Measurements from ENCODE around the gene ZFYVE21.

ZFYVE21 gene

DNA sequence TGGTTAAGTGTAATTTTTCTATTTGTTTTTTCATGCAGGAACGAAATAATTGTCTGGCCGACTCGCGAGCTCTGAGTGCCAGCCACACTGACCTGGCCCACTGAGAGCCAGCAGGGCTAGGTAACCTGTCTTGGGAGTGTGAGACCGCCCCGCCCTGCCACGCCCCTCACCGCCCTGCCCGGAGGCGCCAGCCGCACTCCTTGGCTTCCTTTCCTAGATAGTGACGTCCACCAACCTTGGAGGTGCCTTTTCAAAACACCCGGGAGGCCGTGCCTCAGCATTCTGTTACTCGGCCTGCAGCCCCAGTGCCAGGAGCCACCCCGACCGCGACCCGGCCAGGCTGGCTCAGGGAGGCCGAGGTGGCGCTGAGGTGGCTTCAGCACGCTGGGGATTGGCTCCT, 22.1 kb upstream of the ZFYVE21 start:
- TF ChIP-seq, protein P1, sequence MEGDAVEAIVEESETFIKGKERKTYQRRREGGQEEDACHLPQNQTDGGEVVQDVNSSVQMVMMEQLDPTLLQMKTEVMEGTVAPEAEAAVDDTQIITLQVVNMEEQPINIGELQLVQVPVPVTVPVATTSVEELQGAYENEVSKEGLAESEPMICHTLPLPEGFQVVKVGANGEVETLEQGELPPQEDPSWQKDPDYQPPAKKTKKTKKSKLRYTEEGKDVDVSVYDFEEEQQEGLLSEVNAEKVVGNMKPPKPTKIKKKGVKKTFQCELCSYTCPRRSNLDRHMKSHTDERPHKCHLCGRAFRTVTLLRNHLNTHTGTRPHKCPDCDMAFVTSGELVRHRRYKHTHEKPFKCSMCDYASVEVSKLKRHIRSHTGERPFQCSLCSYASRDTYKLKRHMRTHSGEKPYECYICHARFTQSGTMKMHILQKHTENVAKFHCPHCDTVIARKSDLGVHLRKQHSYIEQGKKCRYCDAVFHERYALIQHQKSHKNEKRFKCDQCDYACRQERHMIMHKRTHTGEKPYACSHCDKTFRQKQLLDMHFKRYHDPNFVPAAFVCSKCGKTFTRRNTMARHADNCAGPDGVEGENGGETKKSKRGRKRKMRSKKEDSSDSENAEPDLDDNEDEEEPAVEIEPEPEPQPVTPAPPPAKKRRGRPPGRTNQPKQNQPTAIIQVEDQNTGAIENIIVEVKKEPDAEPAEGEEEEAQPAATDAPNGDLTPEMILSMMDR (IDR thresholded peaks at IDR 0.05; ENCODE audit: low read depth, low read length, missing control alignments): no peak
- no peak overlapping the region for H3K4me3 ChIP-seq (ENCODE audit: low read depth, low read length)
- in situ Hi-C loops (cut with HindIII; ENCODE audit: low pct_ligation_motif_present, low sequenced_read_pairs): no loop called here
- no peak for DNase-seq
- H3K36me3 ChIP-seq (replicated peaks): peaks cover 46% of the 10 kb centered on the region
- no peak overlapping the region for H3K27ac ChIP-seq
- no peaks in the 10 kb centered on the region for H3K27me3 ChIP-seq (replicated peaks)

DNA sequence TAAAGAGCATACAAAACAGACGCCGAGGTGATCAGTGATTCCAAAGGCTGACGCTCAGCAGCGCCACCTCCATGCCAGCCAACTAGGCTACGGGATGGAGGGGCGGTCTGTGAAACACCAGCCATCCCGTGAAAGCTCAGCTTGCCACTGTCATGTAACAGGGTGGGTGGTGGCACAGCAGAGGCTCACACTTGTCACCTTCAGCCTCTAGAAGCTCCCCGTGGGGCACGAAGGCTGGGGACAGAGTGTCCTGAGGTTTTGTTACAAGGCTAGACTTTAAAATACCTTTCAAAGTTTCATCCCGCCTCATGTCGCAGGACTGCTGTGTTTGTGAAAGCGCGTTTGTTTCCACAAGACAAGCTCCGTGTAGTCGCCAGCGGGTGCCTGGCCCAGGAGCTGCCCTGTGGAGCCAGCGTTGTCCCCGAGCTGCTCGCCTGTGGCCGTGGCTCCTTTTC, 21.0 kb upstream of the ZFYVE21 start:
- DNase-seq: no peak
- in situ Hi-C loops (cut with HindIII; ENCODE audit: low pct_ligation_motif_present, low sequenced_read_pairs): no loop called here
- no peaks in the 10 kb centered on the region for H3K27me3 ChIP-seq (replicated peaks)
- TF ChIP-seq, protein P1 (IDR thresholded peaks at IDR 0.05; ENCODE audit: low read depth, low read length, missing control alignments): peak; percentile 22
- H3K36me3 ChIP-seq (replicated peaks): peaks cover 45% of the 10 kb centered on the region
- no peak overlapping the region for H3K4me3 ChIP-seq (ENCODE audit: low read depth, low read length)
- H3K27ac ChIP-seq: no peak overlapping the region

DNA sequence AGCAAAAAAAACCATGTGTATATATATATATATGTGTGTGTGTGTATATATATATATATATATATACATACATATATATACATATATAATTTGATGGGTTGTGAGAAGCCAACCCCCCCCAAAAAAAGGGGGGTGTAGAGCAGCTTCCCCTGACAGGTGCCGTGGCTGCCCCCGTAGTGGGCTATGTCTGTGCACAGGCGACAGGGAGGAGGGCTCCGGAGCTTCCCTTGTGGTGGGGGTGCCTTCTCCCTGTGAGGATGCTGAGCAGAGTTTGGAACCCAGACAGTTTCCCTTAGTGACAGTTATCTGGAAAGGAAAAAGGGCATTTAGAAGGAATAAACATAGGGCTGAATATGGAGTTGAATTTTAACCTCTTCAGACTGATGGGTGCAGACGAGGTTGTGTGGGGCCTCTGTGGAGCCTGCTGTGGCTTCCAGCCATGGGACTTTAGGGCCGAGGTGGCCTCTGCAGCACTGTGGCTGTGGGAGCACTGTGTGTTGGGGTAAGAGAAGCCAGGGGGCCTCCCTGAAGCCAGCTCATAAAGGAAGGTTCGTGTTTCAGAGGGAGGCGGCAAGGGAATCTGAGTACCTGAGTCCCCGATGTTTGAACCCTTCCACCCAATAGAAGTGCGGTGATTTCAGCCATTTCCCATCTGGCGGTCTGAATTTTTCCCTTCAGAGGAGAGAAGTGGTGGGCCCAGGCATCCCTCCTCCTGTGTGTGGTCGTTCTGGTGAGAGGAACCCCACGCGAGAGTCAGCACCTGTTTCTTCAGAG, 20.1 kb upstream of the ZFYVE21 start:
- in situ Hi-C loops (cut with HindIII; ENCODE audit: low pct_ligation_motif_present, low sequenced_read_pairs): no loop called here
- Histone ChIP-seq H3K27me3 (replicated peaks) (no peaks in the 10 kb centered on the region), H3K4me3 (ENCODE audit: low read depth, low read length) (no peak overlapping the region), H3K27ac (no peak overlapping the region), H3K36me3 (replicated peaks) (peaks cover 54% of the 10 kb centered on the region)
- TF ChIP-seq, protein P1 (IDR thresholded peaks at IDR 0.05; ENCODE audit: low read depth, low read length, missing control alignments): no peak
- no peak for DNase-seq

DNA sequence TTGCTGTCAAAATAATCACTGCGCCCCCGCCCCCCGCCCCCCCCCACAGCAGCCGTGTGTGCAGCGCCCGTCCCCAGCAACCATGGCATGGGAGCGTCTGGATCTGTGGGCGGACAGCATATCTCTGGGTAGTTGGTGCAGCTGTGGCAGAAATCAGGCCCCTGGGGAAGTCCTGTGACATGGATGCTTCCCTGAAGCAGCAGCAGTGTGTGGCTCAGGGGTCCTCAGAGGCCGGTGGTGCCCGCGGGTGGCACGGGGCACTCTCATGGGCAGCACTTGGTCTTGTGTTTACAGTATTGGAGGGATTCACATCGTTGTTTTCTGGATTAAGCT, 19.6 kb upstream of the ZFYVE21 start:
- H3K4me3 ChIP-seq (ENCODE audit: low read depth, low read length): no peak overlapping the region
- peak overlapping the region; percentile 61 for H3K27ac ChIP-seq
- in situ Hi-C loops (cut with HindIII; ENCODE audit: low pct_ligation_motif_present, low sequenced_read_pairs): no loop called here
- peaks cover 59% of the 10 kb centered on the region for H3K36me3 ChIP-seq (replicated peaks)
- TF ChIP-seq, protein P1 (IDR thresholded peaks at IDR 0.05; ENCODE audit: low read depth, low read length, missing control alignments): no peak
- H3K27me3 ChIP-seq (replicated peaks): no peaks in the 10 kb centered on the region
- DNase-seq: no peak

DNA sequence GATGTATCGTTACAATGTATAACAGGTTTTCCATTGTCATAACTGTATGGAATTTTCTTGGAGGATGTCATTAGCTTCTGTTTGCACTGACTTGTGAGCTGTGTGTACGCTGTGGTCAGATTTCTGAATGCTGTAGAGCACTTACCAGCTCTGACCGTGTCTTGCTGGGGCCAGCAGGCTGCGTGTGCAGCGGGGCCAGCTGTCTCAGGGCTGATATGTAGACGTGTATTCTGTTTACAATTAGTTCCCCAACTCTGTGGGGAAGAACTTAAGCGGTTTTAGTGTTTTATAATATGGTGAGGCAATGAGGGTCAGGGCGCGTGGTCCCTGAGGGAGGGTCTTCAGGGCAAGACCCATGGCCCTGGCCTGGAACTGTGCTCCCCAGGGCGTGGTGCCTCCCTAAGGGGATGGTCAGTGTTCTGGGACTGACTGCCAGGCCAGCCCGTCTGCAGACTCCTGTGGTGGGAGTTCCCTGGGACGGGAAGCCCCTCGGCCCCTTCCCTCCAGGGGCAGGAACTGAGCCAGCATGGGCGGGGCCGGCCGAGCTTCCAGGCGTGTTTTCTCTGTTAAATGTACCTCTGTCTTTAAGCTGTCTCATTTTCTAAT, 19.0 kb upstream of the ZFYVE21 start:
- peak overlapping the region; percentile 61 for H3K27ac ChIP-seq
- no peaks in the 10 kb centered on the region for H3K27me3 ChIP-seq (replicated peaks)
- in situ Hi-C loops (cut with HindIII; ENCODE audit: low pct_ligation_motif_present, low sequenced_read_pairs): no loop called here
- TF ChIP-seq, protein P1 (IDR thresholded peaks at IDR 0.05; ENCODE audit: low read depth, low read length, missing control alignments): no peak
- peak; percentile 32 for DNase-seq
- no peak overlapping the region for H3K4me3 ChIP-seq (ENCODE audit: low read depth, low read length)
- H3K36me3 ChIP-seq (replicated peaks): peaks cover 64% of the 10 kb centered on the region

All from brain microvascular endothelial cell (primary cell).